SK-N-SH treated with all-trans-retinoic acid at 6 μM for 48 hours (cell line): ENCODE data around the gene PINK1.

Experiments
- ATAC-seq: fragments of 200-7000 bp; cut with Tn5 transposase; 3 replicates; pipeline ENCODE4 v1.9.1; 2020; ENCODE audit warnings: mild to moderate bottlenecking, moderate library complexity
- ARNTL ChIP-seq: fragments of 450-650 bp; formaldehyde crosslinking; IDR thresholded peaks from 2 replicates; pipeline ENCODE4 v1.5.0; 2020; ENCODE audit warnings: low read depth, mild to moderate bottlenecking, moderate library complexity, borderline replicate concordance
- CSDC2 ChIP-seq: fragments of 250-450 bp; sonication (Bioruptor Pico); IDR thresholded peaks from 2 replicates; pipeline ENCODE4 v1.5.0; 2020; ENCODE audit warnings: mild to moderate bottlenecking, moderate library complexity
- ESRRG ChIP-seq: fragments of 250-450 bp; sonication (Bioruptor Pico); IDR thresholded peaks from 2 replicates; pipeline ENCODE4 v1.6.1; 2021; ENCODE audit warnings: mild to moderate bottlenecking
- ISL1 ChIP-seq: fragments of 250-450 bp; sonication (Bioruptor Pico); IDR thresholded peaks from 2 replicates; pipeline ENCODE4 v2.1.2; 2022; ENCODE audit warnings: mild to moderate bottlenecking, moderate library complexity
- OSR1 ChIP-seq: fragments of 250-450 bp; sonication (Bioruptor Pico); IDR thresholded peaks from 2 replicates; pipeline ENCODE4 v1.8.0; 2022; ENCODE audit warnings: moderate library complexity, mild to moderate bottlenecking, inconsistent platforms
- SNAI2 ChIP-seq: fragments of 250-450 bp; sonication (Bioruptor Pico); IDR thresholded peaks from 2 replicates; pipeline ENCODE4 v1.5.0; 2020; ENCODE audit warnings: mild to moderate bottlenecking, moderate library complexity
- TCF4 ChIP-seq: fragments of 250-450 bp; sonication (Bioruptor Pico); IDR thresholded peaks from 2 replicates; pipeline ENCODE4 v1.8.0; 2021; ENCODE audit warnings: mild to moderate bottlenecking, moderate library complexity, borderline replicate concordance
- TOX ChIP-seq: fragments of 250-450 bp; sonication (Bioruptor Pico); IDR thresholded peaks from 2 replicates; pipeline ENCODE4 v1.8.0; 2021; ENCODE audit warnings: mild to moderate bottlenecking, moderate library complexity, borderline replicate concordance
- ZC3H10 ChIP-seq: fragments of 250-450 bp; sonication (Bioruptor Pico); IDR thresholded peaks from 2 replicates; pipeline ENCODE4 v1.5.1; 2021; ENCODE audit warnings: mild to moderate bottlenecking, moderate library complexity
- ZFP3 ChIP-seq: fragments of 250-450 bp; sonication (Bioruptor Pico); IDR thresholded peaks from 2 replicates; pipeline ENCODE4 v1.5.0; 2020; ENCODE audit warnings: mild to moderate bottlenecking, moderate library complexity
- ZNF565 ChIP-seq: fragments of 450-650 bp; formaldehyde crosslinking; conservative IDR thresholded peaks from 2 replicates; pipeline ENCODE4 v1.5.0; 2020; ENCODE audit warnings: low read depth, mild to moderate bottlenecking, moderate library complexity
- ZNF70 ChIP-seq: fragments of 450-650 bp; formaldehyde crosslinking; IDR thresholded peaks from 2 replicates; pipeline ENCODE4 v1.5.0; 2020; ENCODE audit warnings: mild to moderate bottlenecking, moderate library complexity
- TF ChIP-seq, protein P1 (sequence below): fragments of 250-450 bp; sonication (Bioruptor Pico); IDR thresholded peaks from 2 replicates; pipeline ENCODE4 v1.5.1; 2021; ENCODE audit warnings: mild to moderate bottlenecking, moderate library complexity
- TF ChIP-seq, protein P2 (sequence below): fragments of 250-450 bp; sonication (Bioruptor Pico); IDR thresholded peaks from 2 replicates; pipeline ENCODE4 v1.5.0; 2020; ENCODE audit warnings: mild to moderate bottlenecking, moderate library complexity
- TF ChIP-seq, protein P3 (sequence below): fragments of 250-450 bp; sonication (Bioruptor Pico); IDR thresholded peaks from 2 replicates; pipeline ENCODE4 v1.5.1; 2020; ENCODE audit warnings: low read depth, mild to moderate bottlenecking, moderate library complexity
- TF ChIP-seq, protein P4 (sequence below): fragments of 250-450 bp; sonication (Bioruptor Pico); IDR thresholded peaks from 2 replicates; pipeline ENCODE4 v1.8.0; 2020; ENCODE audit warnings: mild to moderate bottlenecking, moderate library complexity, borderline replicate concordance

Gene PINK1

DNA sequence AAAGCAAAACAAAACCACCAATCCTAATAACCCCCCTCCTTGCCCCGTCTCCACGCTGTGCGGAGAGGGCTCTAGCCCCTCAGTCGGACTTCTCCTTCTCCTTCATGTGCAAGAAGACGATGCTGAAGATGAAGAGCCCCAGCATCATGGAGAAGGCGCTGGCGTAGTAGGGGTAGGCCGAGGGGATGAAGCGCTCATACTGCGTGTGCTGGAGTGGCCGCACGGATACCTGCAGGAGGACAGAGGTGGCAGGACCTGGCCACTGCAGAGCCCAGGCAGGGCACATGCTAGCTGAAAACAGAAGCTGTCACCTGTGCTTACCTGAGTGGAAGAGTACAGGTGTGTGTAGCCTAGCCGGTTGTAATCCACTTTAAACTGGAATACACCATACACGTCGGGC, 19.0 kb downstream of the PINK1 start:
- TF ChIP-seq, protein P1, sequence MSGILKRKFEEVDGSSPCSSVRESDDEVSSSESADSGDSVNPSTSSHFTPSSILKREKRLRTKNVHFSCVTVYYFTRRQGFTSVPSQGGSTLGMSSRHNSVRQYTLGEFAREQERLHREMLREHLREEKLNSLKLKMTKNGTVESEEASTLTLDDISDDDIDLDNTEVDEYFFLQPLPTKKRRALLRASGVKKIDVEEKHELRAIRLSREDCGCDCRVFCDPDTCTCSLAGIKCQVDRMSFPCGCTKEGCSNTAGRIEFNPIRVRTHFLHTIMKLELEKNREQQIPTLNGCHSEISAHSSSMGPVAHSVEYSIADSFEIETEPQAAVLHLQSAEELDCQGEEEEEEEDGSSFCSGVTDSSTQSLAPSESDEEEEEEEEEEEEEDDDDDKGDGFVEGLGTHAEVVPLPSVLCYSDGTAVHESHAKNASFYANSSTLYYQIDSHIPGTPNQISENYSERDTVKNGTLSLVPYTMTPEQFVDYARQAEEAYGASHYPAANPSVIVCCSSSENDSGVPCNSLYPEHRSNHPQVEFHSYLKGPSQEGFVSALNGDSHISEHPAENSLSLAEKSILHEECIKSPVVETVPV (CRISPR knock-in tag) = no peak
- no peak for TF ChIP-seq ESRRG (CRISPR knock-in tag)
- no peak for TF ChIP-seq TCF4 (CRISPR knock-in tag)
- no peak for TF ChIP-seq ZC3H10
- TF ChIP-seq, protein P2, sequence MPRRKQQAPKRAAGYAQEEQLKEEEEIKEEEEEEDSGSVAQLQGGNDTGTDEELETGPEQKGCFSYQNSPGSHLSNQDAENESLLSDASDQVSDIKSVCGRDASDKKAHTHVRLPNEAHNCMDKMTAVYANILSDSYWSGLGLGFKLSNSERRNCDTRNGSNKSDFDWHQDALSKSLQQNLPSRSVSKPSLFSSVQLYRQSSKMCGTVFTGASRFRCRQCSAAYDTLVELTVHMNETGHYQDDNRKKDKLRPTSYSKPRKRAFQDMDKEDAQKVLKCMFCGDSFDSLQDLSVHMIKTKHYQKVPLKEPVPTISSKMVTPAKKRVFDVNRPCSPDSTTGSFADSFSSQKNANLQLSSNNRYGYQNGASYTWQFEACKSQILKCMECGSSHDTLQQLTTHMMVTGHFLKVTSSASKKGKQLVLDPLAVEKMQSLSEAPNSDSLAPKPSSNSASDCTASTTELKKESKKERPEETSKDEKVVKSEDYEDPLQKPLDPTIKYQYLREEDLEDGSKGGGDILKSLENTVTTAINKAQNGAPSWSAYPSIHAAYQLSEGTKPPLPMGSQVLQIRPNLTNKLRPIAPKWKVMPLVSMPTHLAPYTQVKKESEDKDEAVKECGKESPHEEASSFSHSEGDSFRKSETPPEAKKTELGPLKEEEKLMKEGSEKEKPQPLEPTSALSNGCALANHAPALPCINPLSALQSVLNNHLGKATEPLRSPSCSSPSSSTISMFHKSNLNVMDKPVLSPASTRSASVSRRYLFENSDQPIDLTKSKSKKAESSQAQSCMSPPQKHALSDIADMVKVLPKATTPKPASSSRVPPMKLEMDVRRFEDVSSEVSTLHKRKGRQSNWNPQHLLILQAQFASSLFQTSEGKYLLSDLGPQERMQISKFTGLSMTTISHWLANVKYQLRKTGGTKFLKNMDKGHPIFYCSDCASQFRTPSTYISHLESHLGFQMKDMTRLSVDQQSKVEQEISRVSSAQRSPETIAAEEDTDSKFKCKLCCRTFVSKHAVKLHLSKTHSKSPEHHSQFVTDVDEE = no peak
- TF ChIP-seq ARNTL (CRISPR knock-in tag) = no peak
- TF ChIP-seq TOX = no peak
- TF ChIP-seq ISL1 = no peak
- TF ChIP-seq, protein P3, sequence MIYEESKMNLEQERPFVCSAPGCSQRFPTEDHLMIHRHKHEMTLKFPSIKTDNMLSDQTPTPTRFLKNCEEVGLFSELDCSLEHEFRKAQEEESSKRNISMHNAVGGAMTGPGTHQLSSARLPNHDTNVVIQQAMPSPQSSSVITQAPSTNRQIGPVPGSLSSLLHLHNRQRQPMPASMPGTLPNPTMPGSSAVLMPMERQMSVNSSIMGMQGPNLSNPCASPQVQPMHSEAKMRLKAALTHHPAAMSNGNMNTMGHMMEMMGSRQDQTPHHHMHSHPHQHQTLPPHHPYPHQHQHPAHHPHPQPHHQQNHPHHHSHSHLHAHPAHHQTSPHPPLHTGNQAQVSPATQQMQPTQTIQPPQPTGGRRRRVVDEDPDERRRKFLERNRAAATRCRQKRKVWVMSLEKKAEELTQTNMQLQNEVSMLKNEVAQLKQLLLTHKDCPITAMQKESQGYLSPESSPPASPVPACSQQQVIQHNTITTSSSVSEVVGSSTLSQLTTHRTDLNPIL (CRISPR knock-in tag) = no peak
- TF ChIP-seq OSR1 (CRISPR knock-in tag) = no peak
- TF ChIP-seq, all 23 proteins: peak for 0
- no peak for ATAC-seq

DNA sequence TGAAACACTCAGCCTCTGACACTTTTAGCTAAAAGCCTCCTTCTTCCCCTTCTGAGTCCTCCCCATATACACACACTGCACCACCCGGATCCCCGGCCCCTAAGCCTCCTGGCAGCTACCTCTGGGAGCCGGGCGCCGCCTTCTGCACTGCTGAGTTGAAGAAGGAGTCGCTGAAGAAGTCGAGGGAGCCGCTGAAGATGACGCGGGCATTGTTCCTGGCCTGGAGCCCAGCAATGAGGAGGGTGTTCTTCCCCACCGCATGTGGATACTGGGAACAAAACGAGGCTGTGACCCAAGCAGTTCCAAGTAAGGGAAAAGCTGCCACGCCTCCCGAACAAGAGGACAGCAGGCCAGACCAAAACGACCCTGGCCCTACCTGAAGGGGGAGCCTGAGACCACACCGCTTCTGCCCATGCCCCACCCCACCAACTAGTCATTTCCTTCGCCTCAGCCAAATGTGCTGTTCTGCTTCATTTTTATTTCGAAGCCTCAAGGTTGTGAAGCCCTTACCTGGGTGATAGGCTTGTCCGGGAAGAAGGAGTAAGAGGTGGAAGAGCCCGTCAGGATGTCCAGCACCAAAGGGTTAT, 20.9 kb downstream of the PINK1 start:
- TF ChIP-seq ARNTL (CRISPR knock-in tag) (no peak), SNAI2 (CRISPR knock-in tag) (no peak), ZNF565 (CRISPR knock-in tag) (no peak)
- TF ChIP-seq, protein P1 (CRISPR knock-in tag) = no peak
- ATAC-seq = no peak

DNA sequence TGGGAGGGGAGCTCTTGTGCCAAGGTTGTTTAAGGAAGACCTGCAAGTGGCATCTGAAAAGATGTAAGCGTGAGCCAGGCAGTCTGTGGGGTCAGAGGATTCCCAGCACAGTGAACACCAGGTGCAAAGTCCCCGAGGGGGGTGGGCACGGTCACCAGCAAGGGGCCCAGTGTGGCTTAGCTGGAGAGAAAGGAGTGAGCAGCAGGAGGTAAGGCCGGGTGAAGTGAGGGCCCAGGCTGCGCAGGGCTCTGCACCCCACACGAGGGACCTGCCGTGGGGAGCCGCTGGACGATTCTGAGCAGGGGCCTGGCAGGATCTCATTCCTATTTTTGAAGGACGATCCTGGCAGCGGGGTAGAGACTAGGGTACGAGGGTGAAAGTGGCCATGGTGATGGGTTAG, 23.8 kb downstream of the PINK1 start:
- TF ChIP-seq ISL1 (no peak), ZFP3 (CRISPR knock-in tag) (no peak), ZNF70 (CRISPR knock-in tag) (no peak), CSDC2 (CRISPR knock-in tag) (no peak)
- TF ChIP-seq, protein P1 (CRISPR knock-in tag) = no peak
- TF ChIP-seq, protein P4, sequence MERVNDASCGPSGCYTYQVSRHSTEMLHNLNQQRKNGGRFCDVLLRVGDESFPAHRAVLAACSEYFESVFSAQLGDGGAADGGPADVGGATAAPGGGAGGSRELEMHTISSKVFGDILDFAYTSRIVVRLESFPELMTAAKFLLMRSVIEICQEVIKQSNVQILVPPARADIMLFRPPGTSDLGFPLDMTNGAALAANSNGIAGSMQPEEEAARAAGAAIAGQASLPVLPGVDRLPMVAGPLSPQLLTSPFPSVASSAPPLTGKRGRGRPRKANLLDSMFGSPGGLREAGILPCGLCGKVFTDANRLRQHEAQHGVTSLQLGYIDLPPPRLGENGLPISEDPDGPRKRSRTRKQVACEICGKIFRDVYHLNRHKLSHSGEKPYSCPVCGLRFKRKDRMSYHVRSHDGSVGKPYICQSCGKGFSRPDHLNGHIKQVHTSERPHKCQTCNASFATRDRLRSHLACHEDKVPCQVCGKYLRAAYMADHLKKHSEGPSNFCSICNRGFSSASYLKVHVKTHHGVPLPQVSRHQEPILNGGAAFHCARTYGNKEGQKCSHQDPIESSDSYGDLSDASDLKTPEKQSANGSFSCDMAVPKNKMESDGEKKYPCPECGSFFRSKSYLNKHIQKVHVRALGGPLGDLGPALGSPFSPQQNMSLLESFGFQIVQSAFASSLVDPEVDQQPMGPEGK (CRISPR knock-in tag) = no peak
- ATAC-seq = no peak
